Measurements from ENCODE around the gene SKIC3. TPM values are rescaled to one million over a fixed set of nuclear protein-coding genes. Genes with fewer than 3 reads are reported as not detected.

SKIC3 gene
- total RNA-seq, 4 donors from 2014 or later = 47.8 to 84.2 (median 64.2) TPM

DNA sequence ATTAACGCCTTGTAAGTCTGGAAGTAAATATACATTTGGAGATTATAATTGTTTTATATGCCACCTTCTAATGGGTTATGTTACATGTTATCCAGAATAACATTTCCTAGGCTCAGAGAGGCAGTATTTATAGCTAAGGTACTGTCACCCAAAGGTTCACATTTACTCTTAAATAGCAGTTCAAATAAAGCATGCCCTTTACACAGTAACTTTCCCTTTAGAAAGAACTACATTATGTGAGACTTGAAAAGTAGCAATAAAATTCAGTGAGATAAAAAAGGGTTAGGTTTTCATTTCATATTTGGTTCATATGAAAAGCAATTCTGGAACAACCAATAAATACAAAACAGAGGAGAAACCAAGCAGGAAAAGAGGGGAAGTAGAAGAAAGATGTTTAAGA, 35.1 kb downstream of the SKIC3 start:
- H3K4me3 ChIP-seq = no peak overlapping the region
- no peaks in the 10 kb centered on the region for H3K27me3 ChIP-seq
- DNase-seq = no peak
- TF ChIP-seq POLR2A (IDR thresholded peaks at IDR 0.05) = no peak
- TF ChIP-seq, protein P1, sequence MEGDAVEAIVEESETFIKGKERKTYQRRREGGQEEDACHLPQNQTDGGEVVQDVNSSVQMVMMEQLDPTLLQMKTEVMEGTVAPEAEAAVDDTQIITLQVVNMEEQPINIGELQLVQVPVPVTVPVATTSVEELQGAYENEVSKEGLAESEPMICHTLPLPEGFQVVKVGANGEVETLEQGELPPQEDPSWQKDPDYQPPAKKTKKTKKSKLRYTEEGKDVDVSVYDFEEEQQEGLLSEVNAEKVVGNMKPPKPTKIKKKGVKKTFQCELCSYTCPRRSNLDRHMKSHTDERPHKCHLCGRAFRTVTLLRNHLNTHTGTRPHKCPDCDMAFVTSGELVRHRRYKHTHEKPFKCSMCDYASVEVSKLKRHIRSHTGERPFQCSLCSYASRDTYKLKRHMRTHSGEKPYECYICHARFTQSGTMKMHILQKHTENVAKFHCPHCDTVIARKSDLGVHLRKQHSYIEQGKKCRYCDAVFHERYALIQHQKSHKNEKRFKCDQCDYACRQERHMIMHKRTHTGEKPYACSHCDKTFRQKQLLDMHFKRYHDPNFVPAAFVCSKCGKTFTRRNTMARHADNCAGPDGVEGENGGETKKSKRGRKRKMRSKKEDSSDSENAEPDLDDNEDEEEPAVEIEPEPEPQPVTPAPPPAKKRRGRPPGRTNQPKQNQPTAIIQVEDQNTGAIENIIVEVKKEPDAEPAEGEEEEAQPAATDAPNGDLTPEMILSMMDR (IDR thresholded peaks at IDR 0.05) = no peak
- H3K4me1 ChIP-seq = no peaks in the 10 kb centered on the region
- no peak overlapping the region for H3K27ac ChIP-seq
- H3K9me3 ChIP-seq = no peaks in the 10 kb centered on the region
- H3K36me3 ChIP-seq = peaks cover 0 to 71% (median 0%) of the 10 kb centered on the region in 3 donors

- Histone ChIP-seq H3K27me3 (no peaks in the 10 kb centered on the region), H3K36me3 (peaks cover 0 to 71% (median 0%) of the 10 kb centered on the region in 3 donors)
- TF ChIP-seq, protein P1 (IDR thresholded peaks at IDR 0.05) = no peak
Measured at GRCh38 chr5:95519151-95519550, 35.6 kb downstream of the SKIC3 start.

DNA sequence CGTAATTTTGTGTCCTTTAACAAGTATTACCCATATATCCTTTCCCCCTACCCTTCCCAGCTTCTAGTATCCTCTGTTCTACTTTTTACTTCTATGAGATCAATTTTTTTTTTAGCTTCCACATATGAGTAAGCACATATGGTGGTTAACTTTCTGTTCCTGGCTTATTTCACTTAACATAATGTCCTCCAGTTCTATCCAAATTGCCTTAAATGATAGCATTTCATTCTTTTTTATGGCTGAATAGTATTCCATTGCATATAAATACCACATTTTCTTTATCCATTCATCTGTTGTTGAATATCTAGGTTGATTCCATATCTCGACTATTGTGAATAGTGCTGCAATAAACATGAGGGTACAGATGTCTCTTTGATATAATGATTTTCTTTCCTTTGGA, 36.4 kb downstream of the SKIC3 start:
- Histone ChIP-seq H3K4me3 (no peak overlapping the region), H3K36me3 (peaks cover 0 to 70% (median 0%) of the 10 kb centered on the region in 3 donors), H3K27ac (no peak overlapping the region), H3K9me3 (no peaks in the 10 kb centered on the region), H3K4me1 (no peaks in the 10 kb centered on the region), H3K27me3 (no peaks in the 10 kb centered on the region)
- DNase-seq = no peak
- TF ChIP-seq POLR2A (IDR thresholded peaks at IDR 0.05) = no peak
- TF ChIP-seq, protein P1 (IDR thresholded peaks at IDR 0.05) = no peak

More at GRCh38 chr5:95519151-95519550, 35.6 kb downstream of the SKIC3 start:
- Histone ChIP-seq H3K4me3 (no peak overlapping the region), H3K4me1 (no peaks in the 10 kb centered on the region), H3K27ac (no peak overlapping the region), H3K9me3 (no peaks in the 10 kb centered on the region)
- no peak for DNase-seq

GRCh38 chr5:95511606-95512005, 43.2 kb downstream of the SKIC3 start:
- Histone ChIP-seq H3K4me3 (no peak overlapping the region), H3K27me3 (no peaks in the 10 kb centered on the region), H3K36me3 (peaks cover 0 to 86% (median 0%) of the 10 kb centered on the region in 3 donors), H3K9me3 (no peaks in the 10 kb centered on the region), H3K4me1 (no peaks in the 10 kb centered on the region), H3K27ac (no peak overlapping the region)
- TF ChIP-seq, protein P1 (IDR thresholded peaks at IDR 0.05) = no peak
- TF ChIP-seq POLR2A (IDR thresholded peaks at IDR 0.05) = no peak
- no peak for DNase-seq

GRCh38 chr5:95508550-95508949, 46.2 kb downstream of the SKIC3 start:
- Histone ChIP-seq H3K4me1 (no peaks in the 10 kb centered on the region), H3K9me3 (no peaks in the 10 kb centered on the region), H3K27me3 (no peaks in the 10 kb centered on the region), H3K36me3 (peaks cover 0 to 79% (median 0%) of the 10 kb centered on the region in 3 donors), H3K27ac (no peak overlapping the region), H3K4me3 (no peak overlapping the region)
- no peak for DNase-seq
- no peak for TF ChIP-seq POLR2A (IDR thresholded peaks at IDR 0.05)
- TF ChIP-seq, protein P1 (IDR thresholded peaks at IDR 0.05) = no peak

Small RNA genes within 50 kb of the gene (small RNA-seq; reads per million reads assigned to genes)
- 0 reads per million in 2 donors for gene RNU6-308P

Other genes starting within 250 kb of the SKIC3 start
- not detected for gene FAM81B, start 163.6 kb downstream of the SKIC3 start, total RNA-seq
- gene ARSK, start 124 bp upstream of the SKIC3 start, total RNA-seq = 1 to 10 TPM in 3 of 4 donors, under 1 TPM in 1; 0.76 to 6.6 (median 2.1) TPM
- gene GPR150, start 65.1 kb upstream of the SKIC3 start, total RNA-seq = 1 to 10 TPM in 1 of 4 donors, under 1 TPM in 1, not detected in 2; 0.95 to 4.1 TPM
- 1 to 10 TPM in 1 of 4 donors, not detected in 3; 1.7 TPM for gene RFESD, start 91.8 kb upstream of the SKIC3 start, total RNA-seq
- gene SPATA9, start 128.0 kb upstream of the SKIC3 start, total RNA-seq = not detected
- gene RHOBTB3, start 176.4 kb upstream of the SKIC3 start, total RNA-seq = 10 to 100 TPM; 40.1 to 95.7 (median 71.0) TPM